ENCODE data around the gene CYB5RL.

Gene CYB5RL

DNA sequence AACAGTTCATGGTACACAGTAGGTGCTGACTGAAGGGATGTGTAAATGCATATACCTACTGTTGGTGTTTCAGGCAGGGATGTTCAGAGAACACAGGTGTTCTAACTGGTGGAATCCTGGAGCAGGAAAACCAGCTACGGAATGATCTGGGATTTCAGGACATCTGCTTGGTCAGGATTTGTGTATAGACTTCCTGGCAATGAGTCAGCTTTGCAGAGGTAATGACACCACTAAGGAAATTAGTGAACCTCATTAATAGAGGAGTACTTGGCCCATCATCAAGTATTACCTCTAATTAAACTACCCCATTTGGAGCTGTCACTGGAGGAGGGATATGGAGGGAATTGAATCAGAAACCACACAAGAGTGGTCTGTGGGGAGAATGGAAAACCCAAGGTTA lies 7.5 kb upstream of the CYB5RL start:
- no peaks in the 10 kb centered on the region for H3K27me3 ChIP-seq (ENCODE audit: control insufficient read depth, insufficient read depth, low read length)
- H3K4me3 ChIP-seq (ENCODE audit: low read depth, low read length), result no peak overlapping the region

DNA sequence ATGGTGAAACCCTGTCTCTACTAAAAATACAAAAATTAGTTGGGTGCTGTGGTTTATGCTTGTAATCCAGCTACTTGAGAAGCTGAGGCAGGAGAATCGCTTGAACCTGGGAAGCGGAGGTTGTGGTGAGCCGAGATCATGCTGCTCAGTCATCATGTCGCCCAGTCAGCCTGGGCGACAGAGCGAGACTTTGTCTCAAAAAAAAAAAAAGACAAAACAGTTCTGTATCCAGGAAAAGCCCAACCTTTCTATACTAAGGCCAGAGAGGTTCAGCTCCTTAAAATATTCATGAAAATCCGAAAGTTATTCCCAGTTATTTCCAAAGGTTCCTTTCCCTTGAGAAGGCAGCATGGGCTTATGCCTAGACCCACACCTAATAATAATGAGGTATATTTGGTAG lies 4.4 kb upstream of the CYB5RL start:
- Histone ChIP-seq H3K27me3 (ENCODE audit: control insufficient read depth, insufficient read depth, low read length) (no peaks in the 10 kb centered on the region), H3K4me1 (ENCODE audit: control insufficient read depth, insufficient read depth, low read length) (peaks cover 2% of the 10 kb centered on the region), H3K9ac (ENCODE audit: low read depth, low read length) (no peak overlapping the region), H3K4me3 (ENCODE audit: low read depth, low read length) (no peak overlapping the region), H3K36me3 (ENCODE audit: control insufficient read depth, insufficient read depth, low read length) (peaks cover 23% of the 10 kb centered on the region), H3K9me3 (ENCODE audit: control insufficient read depth, insufficient read depth, low read length) (no peaks in the 10 kb centered on the region)

More for the DNA sequence above, 7.5 kb upstream of the CYB5RL start:
- peaks cover 44% of the 10 kb centered on the region for H3K36me3 ChIP-seq (ENCODE audit: control insufficient read depth, insufficient read depth, low read length)
- no peaks in the 10 kb centered on the region for H3K9me3 ChIP-seq (ENCODE audit: control insufficient read depth, insufficient read depth, low read length)
- no peak overlapping the region for H3K9ac ChIP-seq (ENCODE audit: low read depth, low read length)
- no peaks in the 10 kb centered on the region for H3K4me1 ChIP-seq (ENCODE audit: control insufficient read depth, insufficient read depth, low read length)

DNA sequence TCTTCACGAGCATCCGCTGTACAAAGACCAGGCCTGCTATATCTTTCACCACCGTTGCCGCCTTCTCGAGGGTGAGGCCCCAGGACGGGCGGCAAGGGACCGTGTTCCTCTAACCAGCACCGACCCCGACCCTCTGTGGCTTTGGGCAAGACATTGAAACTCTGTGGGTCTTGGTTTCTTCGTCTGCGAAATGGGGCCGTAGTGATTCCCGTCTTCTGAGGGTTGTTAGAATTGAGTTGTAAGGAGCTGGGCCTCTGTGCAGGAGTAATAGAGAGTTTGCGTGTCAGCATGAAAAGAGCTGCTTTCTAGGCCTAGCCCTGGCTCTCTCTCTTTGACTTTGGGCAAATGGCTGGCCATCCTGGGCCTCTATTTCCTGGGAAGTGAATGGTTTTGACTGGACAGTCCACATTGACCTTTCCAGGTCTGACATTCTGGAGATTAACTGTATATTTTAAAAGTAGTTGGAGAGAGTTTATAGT lies 728 bp upstream of the CYB5RL start:
- H3K4me3 ChIP-seq (ENCODE audit: low read depth, low read length), result peak overlapping the region; percentile 82
- H3K9me3 ChIP-seq (ENCODE audit: control insufficient read depth, insufficient read depth, low read length), result no peaks in the 10 kb centered on the region
- H3K27me3 ChIP-seq (ENCODE audit: control insufficient read depth, insufficient read depth, low read length), result no peaks in the 10 kb centered on the region
- peaks cover 11% of the 10 kb centered on the region for H3K36me3 ChIP-seq (ENCODE audit: control insufficient read depth, insufficient read depth, low read length)
- H3K9ac ChIP-seq (ENCODE audit: low read depth, low read length), result peak overlapping the region; percentile 95
- H3K4me1 ChIP-seq (ENCODE audit: control insufficient read depth, insufficient read depth, low read length), result peaks cover 5% of the 10 kb centered on the region

DNA sequence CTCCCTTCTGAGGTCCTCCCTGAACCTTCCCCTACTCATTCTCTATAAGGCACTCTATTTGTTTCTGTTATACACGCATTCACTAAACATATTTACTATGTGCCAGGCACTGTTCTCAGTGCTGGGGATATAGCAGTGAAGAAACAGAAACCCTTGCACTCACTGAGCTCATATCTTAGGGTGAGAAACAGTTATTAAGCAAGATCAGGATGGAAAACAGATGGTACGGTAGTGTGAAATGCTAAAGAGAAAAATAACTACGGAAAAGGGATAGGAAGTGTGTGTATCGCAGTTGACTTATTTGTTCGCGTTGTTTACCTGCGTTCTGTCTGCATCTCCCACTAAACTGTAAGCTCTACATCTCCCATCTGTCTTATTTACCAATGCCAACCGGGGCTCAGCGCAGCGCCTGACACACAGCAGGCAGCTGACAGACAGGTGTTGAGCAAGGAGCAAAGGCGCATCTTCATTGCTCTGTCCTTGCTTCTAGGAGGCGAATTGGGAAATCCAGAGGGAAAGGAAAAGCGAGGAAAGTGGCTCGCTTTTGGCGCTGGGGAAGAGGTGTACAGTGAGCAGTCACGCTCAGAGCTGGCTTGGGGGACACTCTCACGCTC lies 572 bp downstream of the CYB5RL start:
- Histone ChIP-seq H3K27me3 (ENCODE audit: control insufficient read depth, insufficient read depth, low read length) (no peaks in the 10 kb centered on the region), H3K9ac (ENCODE audit: low read depth, low read length) (peak overlapping the region; percentile 74), H3K4me1 (ENCODE audit: control insufficient read depth, insufficient read depth, low read length) (peaks cover 5% of the 10 kb centered on the region), H3K36me3 (ENCODE audit: control insufficient read depth, insufficient read depth, low read length) (peaks cover 2% of the 10 kb centered on the region), H3K9me3 (ENCODE audit: control insufficient read depth, insufficient read depth, low read length) (no peaks in the 10 kb centered on the region), H3K4me3 (ENCODE audit: low read depth, low read length) (peak overlapping the region; percentile 82)

DNA sequence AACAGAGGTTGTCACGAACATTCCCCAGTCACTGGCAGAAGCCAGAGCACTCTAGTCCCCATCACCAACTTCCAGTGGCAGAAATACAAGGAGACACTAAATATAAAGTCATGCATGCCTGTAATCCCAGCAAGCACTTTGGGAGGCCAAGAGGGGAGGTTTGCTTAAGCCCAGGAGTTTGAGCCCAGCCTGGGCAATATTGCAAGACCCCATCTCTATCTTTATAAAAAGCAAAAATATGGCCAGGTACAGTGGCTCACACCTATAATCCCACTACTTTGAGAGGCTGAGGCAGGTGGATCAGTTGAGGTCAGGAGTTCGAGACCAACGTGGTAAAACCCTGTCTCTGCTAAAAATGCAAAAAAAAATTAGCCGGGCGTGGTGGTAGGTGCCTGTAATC lies 6.4 kb downstream of the CYB5RL start:
- no peaks in the 10 kb centered on the region for H3K4me1 ChIP-seq (ENCODE audit: control insufficient read depth, insufficient read depth, low read length)
- H3K4me3 ChIP-seq (ENCODE audit: low read depth, low read length), result no peak overlapping the region
- H3K27me3 ChIP-seq (ENCODE audit: control insufficient read depth, insufficient read depth, low read length), result no peaks in the 10 kb centered on the region
- no peaks in the 10 kb centered on the region for H3K9me3 ChIP-seq (ENCODE audit: control insufficient read depth, insufficient read depth, low read length)
- H3K9ac ChIP-seq (ENCODE audit: low read depth, low read length), result no peak overlapping the region
- H3K36me3 ChIP-seq (ENCODE audit: control insufficient read depth, insufficient read depth, low read length), result peaks cover 4% of the 10 kb centered on the region

DNA sequence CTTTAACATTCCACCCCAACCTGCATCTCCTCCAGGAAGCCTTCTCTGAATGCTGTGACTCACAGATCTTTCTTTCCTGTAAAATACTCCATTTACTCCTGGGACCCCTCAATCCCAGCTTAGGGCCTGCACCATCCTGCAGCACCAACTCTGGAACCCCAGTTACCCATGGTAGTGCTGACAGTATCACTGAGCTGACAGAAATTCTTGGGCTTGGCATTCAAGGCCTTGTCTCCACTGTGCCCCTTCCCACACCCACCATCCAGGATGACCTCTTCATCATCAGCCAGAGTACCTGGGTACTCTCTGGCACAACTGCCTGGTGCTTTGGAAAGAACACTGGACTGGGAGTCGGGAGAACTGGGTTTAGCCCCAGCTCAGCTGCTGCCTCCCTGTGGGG lies 8.3 kb downstream of the CYB5RL start:
- Histone ChIP-seq H3K9ac (ENCODE audit: low read depth, low read length) (no peak overlapping the region), H3K4me1 (ENCODE audit: control insufficient read depth, insufficient read depth, low read length) (no peaks in the 10 kb centered on the region), H3K9me3 (ENCODE audit: control insufficient read depth, insufficient read depth, low read length) (no peaks in the 10 kb centered on the region), H3K36me3 (ENCODE audit: control insufficient read depth, insufficient read depth, low read length) (peaks cover 4% of the 10 kb centered on the region), H3K27me3 (ENCODE audit: control insufficient read depth, insufficient read depth, low read length) (no peaks in the 10 kb centered on the region), H3K4me3 (ENCODE audit: low read depth, low read length) (no peak overlapping the region)

DNA sequence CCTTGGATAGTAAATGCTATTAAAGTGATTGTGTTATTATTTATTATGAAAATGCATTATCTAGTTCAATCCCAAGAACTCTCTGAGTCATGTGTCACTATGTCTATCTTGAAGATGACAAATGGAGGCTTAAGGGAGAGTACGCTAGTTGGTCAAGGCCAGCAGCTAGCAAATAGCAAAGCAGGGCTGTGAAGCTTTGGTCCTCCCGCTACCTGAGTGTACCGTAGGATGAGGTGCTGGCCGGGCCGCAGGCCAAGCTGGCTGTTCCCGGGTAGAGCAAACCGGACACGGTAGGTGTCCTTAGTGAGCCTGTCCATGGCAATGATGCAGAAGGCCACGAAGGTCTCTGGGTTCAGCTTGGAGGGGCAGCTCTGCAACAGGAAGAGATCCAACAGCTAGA lies 9.3 kb downstream of the CYB5RL start:
- Histone ChIP-seq H3K36me3 (ENCODE audit: control insufficient read depth, insufficient read depth, low read length) (peaks cover 4% of the 10 kb centered on the region), H3K4me3 (ENCODE audit: low read depth, low read length) (no peak overlapping the region), H3K27me3 (ENCODE audit: control insufficient read depth, insufficient read depth, low read length) (no peaks in the 10 kb centered on the region), H3K9me3 (ENCODE audit: control insufficient read depth, insufficient read depth, low read length) (no peaks in the 10 kb centered on the region), H3K9ac (ENCODE audit: low read depth, low read length) (no peak overlapping the region), H3K4me1 (ENCODE audit: control insufficient read depth, insufficient read depth, low read length) (no peaks in the 10 kb centered on the region)

DNA sequence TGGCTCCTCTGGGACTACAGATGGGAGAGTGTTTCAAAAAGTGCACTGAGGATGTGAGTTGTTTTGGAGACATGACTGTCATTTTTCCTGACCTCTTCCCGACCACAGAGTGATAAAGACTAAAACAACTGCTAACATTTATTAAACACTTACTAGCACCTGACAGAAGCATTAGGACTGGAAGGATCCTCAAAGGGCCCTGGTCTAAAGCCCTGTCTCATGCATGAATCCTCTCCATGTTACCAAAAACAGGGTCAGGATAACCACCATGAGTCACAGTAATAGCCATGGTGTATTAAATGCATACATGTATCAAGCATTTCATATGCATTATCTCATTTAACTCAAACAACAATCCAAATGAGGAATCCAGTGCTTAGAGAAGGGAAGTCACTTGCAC lies 11.5 kb downstream of the CYB5RL start:
- Histone ChIP-seq H3K4me3 (ENCODE audit: low read depth, low read length) (no peak overlapping the region), H3K9me3 (ENCODE audit: control insufficient read depth, insufficient read depth, low read length) (no peaks in the 10 kb centered on the region), H3K27me3 (ENCODE audit: control insufficient read depth, insufficient read depth, low read length) (no peaks in the 10 kb centered on the region), H3K4me1 (ENCODE audit: control insufficient read depth, insufficient read depth, low read length) (no peaks in the 10 kb centered on the region), H3K9ac (ENCODE audit: low read depth, low read length) (no peak overlapping the region), H3K36me3 (ENCODE audit: control insufficient read depth, insufficient read depth, low read length) (peaks cover 4% of the 10 kb centered on the region)

DNA sequence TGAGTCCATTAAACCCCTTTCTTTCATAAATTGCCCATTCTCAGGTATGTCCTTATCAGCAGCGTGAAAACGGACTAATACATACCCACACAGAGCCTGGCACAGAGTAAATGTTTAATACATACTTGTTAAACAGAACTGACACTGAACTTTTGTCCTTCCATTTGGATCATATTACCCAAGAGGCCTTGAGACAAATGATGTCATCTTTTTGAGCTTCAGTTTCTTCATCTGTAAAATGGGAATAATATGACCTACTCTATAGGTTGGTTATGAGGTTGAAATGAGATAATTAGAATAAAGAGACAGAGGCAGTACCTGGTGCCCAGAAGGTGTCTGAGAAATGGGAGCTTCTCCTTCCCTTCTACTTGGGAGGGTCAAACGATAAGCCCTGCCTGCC lies 13.8 kb downstream of the CYB5RL start:
- H3K9me3 ChIP-seq (ENCODE audit: control insufficient read depth, insufficient read depth, low read length), result no peaks in the 10 kb centered on the region
- H3K27me3 ChIP-seq (ENCODE audit: control insufficient read depth, insufficient read depth, low read length), result no peaks in the 10 kb centered on the region
- peaks cover 4% of the 10 kb centered on the region for H3K36me3 ChIP-seq (ENCODE audit: control insufficient read depth, insufficient read depth, low read length)
- no peak overlapping the region for H3K9ac ChIP-seq (ENCODE audit: low read depth, low read length)
- H3K4me3 ChIP-seq (ENCODE audit: low read depth, low read length), result no peak overlapping the region
- H3K4me1 ChIP-seq (ENCODE audit: control insufficient read depth, insufficient read depth, low read length), result no peaks in the 10 kb centered on the region

DNA sequence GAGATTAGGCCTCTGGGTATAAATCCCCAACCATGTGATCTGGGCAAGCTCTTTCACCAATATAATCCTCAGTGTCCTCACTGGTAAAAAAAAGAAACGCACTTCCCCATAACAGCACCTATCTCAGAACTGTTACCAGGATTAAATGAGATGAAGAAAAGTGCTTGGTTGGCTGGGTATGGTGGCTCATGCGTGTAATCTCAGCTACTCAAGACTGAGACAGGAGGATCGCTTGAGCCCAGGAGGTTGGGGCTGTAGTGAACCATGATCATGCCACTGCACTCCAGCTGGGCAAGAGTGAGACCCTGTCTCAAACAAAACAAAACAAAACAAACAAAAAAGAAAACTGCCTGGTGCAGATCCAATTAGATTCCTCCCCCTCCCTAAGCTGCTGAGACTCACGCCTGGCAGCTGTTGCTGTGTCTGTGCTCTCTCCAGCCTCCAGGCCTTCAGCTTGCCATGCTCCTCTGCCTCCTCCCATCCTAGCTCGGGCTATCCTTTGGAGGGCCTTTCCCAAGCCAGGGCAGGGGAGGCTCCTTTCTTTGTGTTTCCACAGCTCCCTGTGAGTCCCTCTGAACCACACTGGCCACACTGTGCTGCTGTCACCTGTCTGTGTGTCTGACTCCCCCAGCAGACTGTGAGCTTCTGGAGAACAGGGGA lies 19.0 kb downstream of the CYB5RL start:
- Histone ChIP-seq H3K9ac (ENCODE audit: low read depth, low read length) (no peak overlapping the region), H3K4me1 (ENCODE audit: control insufficient read depth, insufficient read depth, low read length) (no peaks in the 10 kb centered on the region), H3K36me3 (ENCODE audit: control insufficient read depth, insufficient read depth, low read length) (no peaks in the 10 kb centered on the region)

DNA sequence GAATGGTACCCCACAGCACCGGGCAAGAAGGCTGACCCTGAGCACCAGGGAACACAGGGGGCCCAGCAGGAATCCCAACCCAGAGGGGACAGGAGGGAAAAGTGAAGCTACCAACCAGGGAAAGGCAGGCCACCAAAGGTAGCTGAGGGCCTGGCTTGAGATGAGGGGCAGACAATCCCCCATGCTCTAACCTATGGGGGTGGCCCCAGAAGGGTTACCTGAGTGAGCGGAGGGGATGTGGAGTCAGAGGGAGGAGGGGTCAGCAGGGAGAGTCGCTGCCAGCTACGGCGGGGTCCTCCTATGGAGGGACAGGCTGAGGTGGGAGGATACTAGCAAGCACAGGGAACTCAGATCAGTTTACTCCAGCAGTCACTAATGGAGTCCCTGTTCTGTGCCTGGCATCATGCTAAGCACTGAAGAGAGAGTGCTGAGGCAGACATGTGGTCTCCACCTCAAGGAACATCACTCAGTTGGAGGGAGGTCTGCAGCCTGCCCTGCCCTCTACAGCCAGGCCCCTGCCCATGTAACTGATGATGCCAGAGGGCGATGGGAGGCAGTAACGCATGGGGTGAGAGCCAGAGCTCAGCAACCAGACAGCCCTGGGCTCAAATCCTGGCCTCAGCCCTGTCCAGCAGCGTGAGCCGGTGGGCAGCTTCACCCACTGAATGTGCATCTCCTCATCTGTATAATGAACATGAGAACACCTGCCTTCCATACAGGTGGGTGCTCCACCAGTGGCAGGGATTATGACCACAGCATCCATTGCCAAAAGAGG lies 21.3 kb downstream of the CYB5RL start:
- H3K4me3 ChIP-seq (ENCODE audit: low read depth, low read length), result no peak overlapping the region
- H3K4me1 ChIP-seq (ENCODE audit: control insufficient read depth, insufficient read depth, low read length), result no peaks in the 10 kb centered on the region
- H3K36me3 ChIP-seq (ENCODE audit: control insufficient read depth, insufficient read depth, low read length), result no peaks in the 10 kb centered on the region
- no peaks in the 10 kb centered on the region for H3K9me3 ChIP-seq (ENCODE audit: control insufficient read depth, insufficient read depth, low read length)
- no peak overlapping the region for H3K9ac ChIP-seq (ENCODE audit: low read depth, low read length)
- H3K27me3 ChIP-seq (ENCODE audit: control insufficient read depth, insufficient read depth, low read length), result no peaks in the 10 kb centered on the region

More for the DNA sequence above, 19.0 kb downstream of the CYB5RL start:
- H3K27me3 ChIP-seq (ENCODE audit: control insufficient read depth, insufficient read depth, low read length), result no peaks in the 10 kb centered on the region
- H3K4me3 ChIP-seq (ENCODE audit: low read depth, low read length), result no peak overlapping the region
- H3K9me3 ChIP-seq (ENCODE audit: control insufficient read depth, insufficient read depth, low read length), result no peaks in the 10 kb centered on the region

DNA sequence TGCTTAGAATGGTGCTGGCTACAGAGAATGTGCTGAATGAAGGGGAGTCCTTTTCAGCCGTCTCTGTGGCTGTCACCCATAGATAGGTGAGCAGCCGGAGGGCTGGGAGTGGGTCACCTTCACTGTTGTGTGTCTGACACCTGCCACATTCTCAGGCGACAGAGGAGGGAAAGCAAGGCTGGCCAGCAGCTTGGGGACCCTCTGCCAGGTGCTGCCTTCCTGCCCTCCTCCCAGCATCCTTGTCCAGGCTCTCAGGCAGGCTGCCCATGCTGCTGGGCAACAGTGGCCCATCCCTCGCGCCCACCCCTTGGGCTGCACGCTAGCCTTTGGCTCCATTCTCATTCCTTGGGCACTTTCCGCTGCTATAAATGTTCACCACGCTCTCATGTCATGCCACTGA lies 22.1 kb downstream of the CYB5RL start:
- no peak overlapping the region for H3K9ac ChIP-seq (ENCODE audit: low read depth, low read length)
- no peaks in the 10 kb centered on the region for H3K27me3 ChIP-seq (ENCODE audit: control insufficient read depth, insufficient read depth, low read length)
- H3K9me3 ChIP-seq (ENCODE audit: control insufficient read depth, insufficient read depth, low read length), result no peaks in the 10 kb centered on the region
- H3K4me1 ChIP-seq (ENCODE audit: control insufficient read depth, insufficient read depth, low read length), result no peaks in the 10 kb centered on the region
- H3K36me3 ChIP-seq (ENCODE audit: control insufficient read depth, insufficient read depth, low read length), result no peaks in the 10 kb centered on the region
- H3K4me3 ChIP-seq (ENCODE audit: low read depth, low read length), result no peak overlapping the region

Measured in iPS-15b (cell line).